PC-9 (cell line): ENCODE results near the gene ZNF14.
"Not testable (repeated sequence)": the region's sequence is repeated elsewhere in the genome, so short reads cannot be mapped to it uniquely, and the experiment has no call there.

Source experiments
- CTCF ChIP-seq: fragments of 200-600 bp; sonication (generic); conservative IDR thresholded peaks from 2 replicates; pipeline ENCODE4 v1.6.1; 2017; ENCODE audit warnings: mixed run types, antibody characterized with exemption, mild to moderate bottlenecking, moderate library complexity
- EZH2 ChIP-seq: fragments of 200-600 bp; sonication (generic); IDR thresholded peaks from 2 replicates; pipeline ENCODE4 v1.8.0; 2017; ENCODE audit warnings: antibody characterized with exemption, low read depth

- TF ChIP-seq CTCF, EZH2: not testable (repeated sequence)
Observed at GRCh38 chr19:19769971-19770370, 37.1 kb upstream of the ZNF14 start.
